ENCODE measurements around the gene PIWIL4. TPM values are rescaled to one million over a fixed set of nuclear protein-coding genes. Genes with fewer than 3 reads are reported as not detected.

Gene PIWIL4
- total and polyA plus RNA-seq, 2 of the 8 experiments (the other 6 are each of a cell fraction or from before 2014, with no cell fraction given) = 0.51 to 0.52 TPM

GRCh38 chr11:94558932-94559331 is 8.2 kb upstream of the PIWIL4 start:
- Histone ChIP-seq H3K79me1 (ENCODE audit: low read depth, low read length) (no peaks in the 10 kb centered on the region), H4K5ac (ENCODE audit: insufficient read length, low read depth, low read length) (no peak overlapping the region), H3K4me3 (ENCODE audit: extremely low read depth in 1 of 4, insufficient read depth in 2 of 4, low read depth in 3 of 4, low read length in 4 of 4) (no peak overlapping the region), H2BK120ac (replicated peaks; ENCODE audit: low read depth, low read length) (no peak overlapping the region), H3K14ac (ENCODE audit: insufficient read length) (no peak overlapping the region), H2BK20ac (ENCODE audit: low read length) (no peak overlapping the region), H3K36me3 (ENCODE audit: control insufficient read depth in 2 of 4, insufficient read depth in 4 of 4, low read length in 3 of 4) (no peaks in the 10 kb centered on the region), H3K4me2 (ENCODE audit: insufficient read depth in 1 of 2, low read depth in 2 of 2, low read length in 2 of 2) (no peak overlapping the region), H3K4ac (replicated peaks; ENCODE audit: insufficient read length, low read depth, low read length) (no peak overlapping the region), H2BK5ac (ENCODE audit: low read depth, low read length) (no peak overlapping the region), H3K79me2 (ENCODE audit: control insufficient read depth in 1 of 2, insufficient read depth in 2 of 2, low read length in 2 of 2) (no peaks in the 10 kb centered on the region), H2AFZ (ENCODE audit: low read length) (no peak overlapping the region), H3K27ac (ENCODE audit: low read depth, low read length) (no peak overlapping the region), H3K56ac (replicated peaks; ENCODE audit: insufficient read length, low read depth, low read length) (no peak overlapping the region), H3K23ac (ENCODE audit: insufficient read length) (no peak overlapping the region), H3K27me3 (replicated peaks in 1 of 4; ENCODE audit: control insufficient read depth in 3 of 4, extremely low read depth in 1 of 4, insufficient read depth in 3 of 4, low read length in 3 of 4) (no peaks in the 10 kb centered on the region; a peak in 1 of 7 replicates), H4K20me1 (replicated peaks in 1 of 2; ENCODE audit: control insufficient read depth in 1 of 2, insufficient read depth in 2 of 2, low read length in 2 of 2) (no peaks in the 10 kb centered on the region), H2BK12ac (ENCODE audit: low read depth, low read length) (no peak overlapping the region), H2AK5ac (ENCODE audit: low read depth, low read length) (no peak overlapping the region), H4K91ac (replicated peaks; ENCODE audit: insufficient read length, low read length) (no peak overlapping the region), H3K9ac (replicated peaks in 1 of 4; ENCODE audit: extremely low read depth in 1 of 4, low read depth in 3 of 4, low read length in 3 of 4) (no peak overlapping the region), H3K9me3 (ENCODE audit: insufficient read depth in 2 of 2, low read depth in 1 of 2, low read length in 1 of 2) (no peaks in the 10 kb centered on the region), H2BK15ac (ENCODE audit: low read length) (no peak overlapping the region), H4K8ac (ENCODE audit: extremely low read depth, insufficient read depth, low read length) (no peak overlapping the region), H3K23me2 (ENCODE audit: low read depth, low read length) (no peaks in the 10 kb centered on the region), H3K18ac (ENCODE audit: extremely low read depth, low read length) (no peak overlapping the region), H3K4me1 (replicated peaks in 1 of 4; ENCODE audit: control insufficient read depth in 3 of 4, insufficient read depth in 4 of 4, low read length in 3 of 4) (peaks cover 0 to 6% (median under 1%) of the 10 kb centered on the region in 4 experiments; a peak in 1 of 7 replicates)
- FAIRE-seq (no peak), DNase-seq (ENCODE audit: low read depth in 1 of 2, low spot score in 2 of 2) (no peak)
- ChIA-PET POLR2A (ENCODE audit: partially characterized antibody) (no interaction called here), CTCF (ENCODE audit: partially characterized antibody) (interaction anchor here (0.8 to 1.3 kb wide), 5 partner anchors 37 to 339 kb away, joined by 3 read pairs; no protein-coding TSS in a partner anchor)
- 90% methylated on average over 4 of the region's 4 CpGs; no CpG with 5 or more reads in 1 of the 2 experiments for WGBS, 2 experiments (ENCODE audit: extremely low coverage in 1 of 2, insufficient coverage in 1 of 2, insufficient read length in 1 of 2, insufficient replicate concordance in 2 of 2, low coverage in 1 of 2, low lambda C conversion rate in 2 of 2, missing lambda C conversion rate in 1 of 2)
- no peak for TF ChIP-seq EZH2 (IDR thresholded peaks at IDR 0.05; ENCODE audit: low read depth, low read length, severe bottlenecking)
